Measurements from ENCODE around the gene ADK. TPM values are rescaled to one million over a fixed set of nuclear protein-coding genes. Genes with fewer than 3 reads are reported as not detected.

Gene ADK
- total RNA-seq, 1 experiment from 2014 or later: 26.8 TPM

DNA sequence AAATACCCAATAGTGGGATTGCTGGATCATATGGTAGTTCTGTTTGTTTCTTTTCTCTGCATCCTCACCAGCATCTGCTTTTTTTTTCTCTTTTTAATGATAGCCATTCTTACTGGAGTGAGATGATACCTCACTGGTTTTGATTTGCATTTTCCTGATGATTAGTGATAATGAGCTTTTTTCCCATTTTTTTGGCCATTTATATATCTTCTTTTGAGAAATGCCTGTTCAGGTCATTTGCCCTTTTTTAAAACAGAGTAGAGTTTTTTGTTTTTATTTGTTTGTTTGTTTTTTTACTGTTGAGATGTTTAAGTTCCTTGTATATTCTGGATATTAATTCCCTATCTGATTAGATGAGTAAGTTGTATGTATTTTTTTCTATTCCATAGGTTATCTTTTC, 469.6 kb downstream of the ADK start:
- no peak for DNase-seq
- Histone ChIP-seq H3K4me2 (ENCODE audit: insufficient read depth, insufficient read length, low read length) (no peak overlapping the region), H3K14ac (ENCODE audit: insufficient read depth, low read length) (no peak overlapping the region), H2BK20ac (ENCODE audit: low read depth, low read length, poor library complexity, severe bottlenecking) (no peak overlapping the region), H3K56ac (ENCODE audit: insufficient read length, low read depth, low read length) (no peak overlapping the region), H3K4ac (ENCODE audit: low read depth, low read length) (no peak overlapping the region), H3K18ac (ENCODE audit: insufficient read length, low read depth, low read length) (no peak overlapping the region), H4K8ac (replicated peaks; ENCODE audit: insufficient read length, low read depth, low read length) (no peak overlapping the region), H2BK5ac (ENCODE audit: insufficient read length, low read length) (no peak overlapping the region), H3K4me1 (ENCODE audit: insufficient read depth, low read length) (no peaks in the 10 kb centered on the region), H3K79me2 (ENCODE audit: insufficient read depth, low read length) (no peaks in the 10 kb centered on the region), H3K9me3 (ENCODE audit: control insufficient read depth, low read depth, low read length) (no peaks in the 10 kb centered on the region), H2AFZ (ENCODE audit: low read length) (no peak overlapping the region), H3K27ac (ENCODE audit: insufficient read length, low read depth, low read length) (no peak overlapping the region), H3K9ac (ENCODE audit: extremely low read depth, insufficient read length, low read length) (no peak overlapping the region), H3K23me2 (ENCODE audit: insufficient read length, low read depth, low read length, poor library complexity, severe bottlenecking) (no peaks in the 10 kb centered on the region), H4K91ac (ENCODE audit: insufficient read length, low read depth, low read length) (no peak overlapping the region), H2BK12ac (ENCODE audit: insufficient read length, low read depth, low read length) (no peak overlapping the region), H3K27me3 (ENCODE audit: insufficient read depth, low read length) (no peaks in the 10 kb centered on the region), H3T11ph (ENCODE audit: low read length) (no peak overlapping the region), H4K20me1 (ENCODE audit: control insufficient read depth, insufficient read depth, insufficient read length) (no peaks in the 10 kb centered on the region), H2BK120ac (ENCODE audit: low read depth, low read length, poor library complexity, severe bottlenecking) (no peak overlapping the region), H4K5ac (ENCODE audit: insufficient read length, low read depth, low read length) (no peak overlapping the region), H3K79me1 (ENCODE audit: insufficient read depth, low read depth, low read length, poor library complexity, severe bottlenecking) (no peaks in the 10 kb centered on the region), H3K23ac (ENCODE audit: insufficient read length, low read depth, low read length) (no peak overlapping the region), H2BK15ac (ENCODE audit: low read depth, low read length) (no peak overlapping the region), H2AK5ac (ENCODE audit: insufficient read length, low read length) (no peak overlapping the region)
- peaks cover 13 to 23% of the 10 kb centered on the region in 2 experiments; a peak in 4 of 5 replicates for H3K9me3 Mint-ChIP-seq
- H3K4me3 Mint-ChIP-seq: no peak overlapping the region
- peaks cover 5 to 25% (median 23%) of the 10 kb centered on the region in 3 experiments; a peak in 6 of 7 replicates for H3K36me3 Mint-ChIP-seq (ENCODE audit: insufficient read depth in 1 of 3, low read depth in 3 of 3)
- TF ChIP-seq, protein P1, sequence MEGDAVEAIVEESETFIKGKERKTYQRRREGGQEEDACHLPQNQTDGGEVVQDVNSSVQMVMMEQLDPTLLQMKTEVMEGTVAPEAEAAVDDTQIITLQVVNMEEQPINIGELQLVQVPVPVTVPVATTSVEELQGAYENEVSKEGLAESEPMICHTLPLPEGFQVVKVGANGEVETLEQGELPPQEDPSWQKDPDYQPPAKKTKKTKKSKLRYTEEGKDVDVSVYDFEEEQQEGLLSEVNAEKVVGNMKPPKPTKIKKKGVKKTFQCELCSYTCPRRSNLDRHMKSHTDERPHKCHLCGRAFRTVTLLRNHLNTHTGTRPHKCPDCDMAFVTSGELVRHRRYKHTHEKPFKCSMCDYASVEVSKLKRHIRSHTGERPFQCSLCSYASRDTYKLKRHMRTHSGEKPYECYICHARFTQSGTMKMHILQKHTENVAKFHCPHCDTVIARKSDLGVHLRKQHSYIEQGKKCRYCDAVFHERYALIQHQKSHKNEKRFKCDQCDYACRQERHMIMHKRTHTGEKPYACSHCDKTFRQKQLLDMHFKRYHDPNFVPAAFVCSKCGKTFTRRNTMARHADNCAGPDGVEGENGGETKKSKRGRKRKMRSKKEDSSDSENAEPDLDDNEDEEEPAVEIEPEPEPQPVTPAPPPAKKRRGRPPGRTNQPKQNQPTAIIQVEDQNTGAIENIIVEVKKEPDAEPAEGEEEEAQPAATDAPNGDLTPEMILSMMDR (conservative IDR thresholded peaks at IDR 0.05): no peak
- no peaks in the 10 kb centered on the region for H3K27me3 Mint-ChIP-seq (ENCODE audit: low read depth)
- H3K4me1 Mint-ChIP-seq: peaks cover 4% of the 10 kb centered on the region in 2 experiments; a peak in 2 of 4 replicates
- H3K27ac Mint-ChIP-seq: no peak overlapping the region
